GM15510 (cell line): ENCODE measurements around the gene GLDN.

Experiments
- POLR2A ChIP-seq: IDR thresholded peaks from 3 replicates; pipeline ENCODE4 v1.6.1; 2011; ENCODE audit warnings: borderline replicate concordance; ENCODE audit not compliant: insufficient read length; ENCODE audit errors: extremely low read depth

GLDN gene

DNA sequence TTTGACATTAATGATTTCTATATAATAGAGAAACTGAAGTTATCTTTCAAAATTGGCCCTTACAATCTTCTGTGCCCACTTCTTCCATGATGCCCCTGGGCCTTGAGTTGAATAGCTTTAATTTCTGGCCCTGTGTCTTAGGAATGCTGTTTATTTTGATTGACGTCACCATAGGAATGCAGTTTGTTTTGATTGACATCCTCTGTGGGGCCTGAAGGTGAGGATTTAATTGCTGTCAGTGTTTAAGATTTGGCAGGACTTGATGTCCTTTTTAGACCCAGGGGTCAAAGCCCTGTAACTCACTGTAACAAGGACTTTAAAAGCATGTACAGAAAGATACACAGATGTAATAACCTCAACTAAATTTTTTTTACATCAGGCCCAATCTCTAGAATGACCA, 83.3 kb downstream of the GLDN start:
- no peak for TF ChIP-seq POLR2A

- no peak for TF ChIP-seq POLR2A
Observed at GRCh38 chr15:51425517-51426040, 84.1 kb downstream of the GLDN start.

- no peak for TF ChIP-seq POLR2A
Observed at GRCh38 chr15:51438526-51438925, 97.1 kb downstream of the GLDN start.

- TF ChIP-seq POLR2A: no peak
Observed at GRCh38 chr15:51443282-51443914, 101.9 kb downstream of the GLDN start.

GRCh38 chr15:51444112-51444511, 102.7 kb downstream of the GLDN start:
- TF ChIP-seq POLR2A: no peak

DNA sequence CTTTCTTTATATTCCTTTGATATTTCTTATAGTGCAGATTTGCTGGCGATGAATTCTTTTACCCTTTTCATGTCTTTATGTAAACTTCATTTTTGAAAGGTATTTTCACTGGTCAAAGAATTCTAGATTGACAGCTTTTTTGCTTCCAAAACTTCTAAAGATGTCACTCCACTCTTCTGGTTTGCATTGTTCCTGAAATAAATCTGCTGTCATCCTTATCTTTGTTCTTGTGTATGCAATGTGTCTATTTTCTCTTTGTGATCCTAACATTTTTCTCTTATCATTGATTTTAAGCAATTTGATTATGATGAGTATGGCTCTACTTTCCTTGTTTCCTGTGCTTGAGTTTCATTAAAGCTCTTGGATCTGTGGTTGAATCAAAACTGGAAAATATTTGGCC, 103.4 kb downstream of the GLDN start:
- no peak for TF ChIP-seq POLR2A

- TF ChIP-seq POLR2A: no peak
Observed at GRCh38 chr15:51447855-51448621, 106.6 kb downstream of the GLDN start.

- no peak for TF ChIP-seq POLR2A
Observed at GRCh38 chr15:51448622-51449399, 107.4 kb downstream of the GLDN start.

- TF ChIP-seq POLR2A: no peak
Observed at GRCh38 chr15:51450001-51450400, 108.5 kb downstream of the GLDN start.
